ENCODE data around the gene HIBADH. TPM values are rescaled to one million over a fixed set of nuclear protein-coding genes. Genes with fewer than 3 reads are reported as not detected.

The HIBADH gene
- total and polyA plus RNA-seq, 9 of the 15 experiments (the other 6 are each of a cell fraction or from before 2014, with no cell fraction given): 10.7 to 67.8 (median 36.9) TPM

DNA sequence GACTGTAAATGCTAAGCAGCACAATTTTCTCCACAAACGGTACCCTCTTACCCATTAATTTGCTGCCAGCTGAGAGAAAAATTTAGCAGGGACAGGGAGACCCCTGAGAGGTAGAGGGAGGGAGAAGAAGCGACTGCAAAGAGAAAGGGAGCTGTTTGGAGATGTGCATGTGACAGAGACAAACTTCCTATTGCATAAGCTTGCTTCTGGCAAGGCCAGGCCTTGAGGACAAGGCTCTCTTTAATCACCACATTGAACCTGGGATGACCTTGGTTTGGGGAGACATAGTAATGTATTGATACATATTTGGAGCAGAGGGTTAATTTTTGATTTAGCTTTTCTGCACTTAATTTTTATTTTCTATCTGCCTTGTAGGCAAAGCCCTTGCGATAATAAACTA is 31.1 kb upstream of the HIBADH start (continued):
- TF ChIP-seq, protein P1, sequence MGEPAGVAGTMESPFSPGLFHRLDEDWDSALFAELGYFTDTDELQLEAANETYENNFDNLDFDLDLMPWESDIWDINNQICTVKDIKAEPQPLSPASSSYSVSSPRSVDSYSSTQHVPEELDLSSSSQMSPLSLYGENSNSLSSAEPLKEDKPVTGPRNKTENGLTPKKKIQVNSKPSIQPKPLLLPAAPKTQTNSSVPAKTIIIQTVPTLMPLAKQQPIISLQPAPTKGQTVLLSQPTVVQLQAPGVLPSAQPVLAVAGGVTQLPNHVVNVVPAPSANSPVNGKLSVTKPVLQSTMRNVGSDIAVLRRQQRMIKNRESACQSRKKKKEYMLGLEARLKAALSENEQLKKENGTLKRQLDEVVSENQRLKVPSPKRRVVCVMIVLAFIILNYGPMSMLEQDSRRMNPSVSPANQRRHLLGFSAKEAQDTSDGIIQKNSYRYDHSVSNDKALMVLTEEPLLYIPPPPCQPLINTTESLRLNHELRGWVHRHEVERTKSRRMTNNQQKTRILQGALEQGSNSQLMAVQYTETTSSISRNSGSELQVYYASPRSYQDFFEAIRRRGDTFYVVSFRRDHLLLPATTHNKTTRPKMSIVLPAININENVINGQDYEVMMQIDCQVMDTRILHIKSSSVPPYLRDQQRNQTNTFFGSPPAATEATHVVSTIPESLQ (CRISPR knock-in tag; IDR thresholded peaks at IDR 0.05): no peak
- TF ChIP-seq THRAP3 (IDR thresholded peaks at IDR 0.05; ENCODE audit: borderline replicate concordance): no peak
- TF ChIP-seq L3MBTL2 (IDR thresholded peaks at IDR 0.05): peak; percentile 77
- TF ChIP-seq NEUROD1 (IDR thresholded peaks at IDR 0.05; ENCODE audit: borderline replicate concordance, low read depth, low read length, partially characterized antibody): no peak
- no peak for TF ChIP-seq IFI16 (CRISPR knock-in tag; IDR thresholded peaks at IDR 0.05)
- TF ChIP-seq, protein P2, sequence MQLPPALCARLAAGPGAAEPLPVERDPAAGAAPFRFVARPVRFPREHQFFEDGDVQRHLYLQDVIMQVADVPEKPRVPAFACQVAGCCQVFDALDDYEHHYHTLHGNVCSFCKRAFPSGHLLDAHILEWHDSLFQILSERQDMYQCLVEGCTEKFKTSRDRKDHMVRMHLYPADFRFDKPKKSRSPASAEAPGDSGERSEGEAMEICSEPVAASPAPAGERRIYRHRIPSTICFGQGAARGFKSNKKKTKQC (CRISPR knock-in tag; IDR thresholded peaks at IDR 0.05): no peak
- TF ChIP-seq NFRKB (IDR thresholded peaks at IDR 0.05; ENCODE audit: low read depth): no peak
- TF ChIP-seq NR2C1 (IDR thresholded peaks at IDR 0.05): no peak
- peak; percentile 27; the same call in 1 of the 2 replicates for TF ChIP-seq NR2C1 (tag; IDR thresholded peaks at IDR 0.05)
- TF ChIP-seq, protein P3, sequence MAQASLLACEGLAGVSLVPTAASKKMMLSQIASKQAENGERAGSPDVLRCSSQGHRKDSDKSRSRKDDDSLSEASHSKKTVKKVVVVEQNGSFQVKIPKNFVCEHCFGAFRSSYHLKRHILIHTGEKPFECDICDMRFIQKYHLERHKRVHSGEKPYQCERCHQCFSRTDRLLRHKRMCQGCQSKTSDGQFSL (CRISPR knock-in tag; IDR thresholded peaks at IDR 0.05): no peak
- TF ChIP-seq, protein P3 (tag; IDR thresholded peaks at IDR 0.05): no peak
- TF ChIP-seq CEBPB (tag; IDR thresholded peaks at IDR 0.05): peak; percentile 87
- TF ChIP-seq, protein P4, sequence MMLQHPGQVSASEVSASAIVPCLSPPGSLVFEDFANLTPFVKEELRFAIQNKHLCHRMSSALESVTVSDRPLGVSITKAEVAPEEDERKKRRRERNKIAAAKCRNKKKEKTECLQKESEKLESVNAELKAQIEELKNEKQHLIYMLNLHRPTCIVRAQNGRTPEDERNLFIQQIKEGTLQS (IDR thresholded peaks at IDR 0.05): peak; percentile 58; the same call in 1 of the 2 replicates
- TF ChIP-seq, protein P4 (CRISPR knock-in tag; conservative IDR thresholded peaks at IDR 0.05): no peak
- TF ChIP-seq ZNF124 (CRISPR knock-in tag; IDR thresholded peaks at IDR 0.05): no peak
- peak; percentile 54; the same call in 1 of the 2 replicates for TF ChIP-seq ESRRA (IDR thresholded peaks at IDR 0.05; ENCODE audit: borderline replicate concordance, low read depth)
- TF ChIP-seq, protein P5, sequence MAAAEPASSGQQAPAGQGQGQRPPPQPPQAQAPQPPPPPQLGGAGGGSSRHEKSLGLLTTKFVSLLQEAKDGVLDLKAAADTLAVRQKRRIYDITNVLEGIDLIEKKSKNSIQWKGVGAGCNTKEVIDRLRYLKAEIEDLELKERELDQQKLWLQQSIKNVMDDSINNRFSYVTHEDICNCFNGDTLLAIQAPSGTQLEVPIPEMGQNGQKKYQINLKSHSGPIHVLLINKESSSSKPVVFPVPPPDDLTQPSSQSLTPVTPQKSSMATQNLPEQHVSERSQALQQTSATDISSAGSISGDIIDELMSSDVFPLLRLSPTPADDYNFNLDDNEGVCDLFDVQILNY (CRISPR knock-in tag; IDR thresholded peaks at IDR 0.05): no peak
- TF ChIP-seq MAFG (tag; conservative IDR thresholded peaks at IDR 0.05): no peak
- TF ChIP-seq CXXC5 (CRISPR knock-in tag; IDR thresholded peaks at IDR 0.05): peak; percentile 33; the same call in 1 of the 2 replicates
- TF ChIP-seq ZNF778 (CRISPR knock-in tag; IDR thresholded peaks at IDR 0.05): no peak
- no peak for TF ChIP-seq ZNF445 (CRISPR knock-in tag; IDR thresholded peaks at IDR 0.05; ENCODE audit: low read depth)
- TF ChIP-seq, protein P6, sequence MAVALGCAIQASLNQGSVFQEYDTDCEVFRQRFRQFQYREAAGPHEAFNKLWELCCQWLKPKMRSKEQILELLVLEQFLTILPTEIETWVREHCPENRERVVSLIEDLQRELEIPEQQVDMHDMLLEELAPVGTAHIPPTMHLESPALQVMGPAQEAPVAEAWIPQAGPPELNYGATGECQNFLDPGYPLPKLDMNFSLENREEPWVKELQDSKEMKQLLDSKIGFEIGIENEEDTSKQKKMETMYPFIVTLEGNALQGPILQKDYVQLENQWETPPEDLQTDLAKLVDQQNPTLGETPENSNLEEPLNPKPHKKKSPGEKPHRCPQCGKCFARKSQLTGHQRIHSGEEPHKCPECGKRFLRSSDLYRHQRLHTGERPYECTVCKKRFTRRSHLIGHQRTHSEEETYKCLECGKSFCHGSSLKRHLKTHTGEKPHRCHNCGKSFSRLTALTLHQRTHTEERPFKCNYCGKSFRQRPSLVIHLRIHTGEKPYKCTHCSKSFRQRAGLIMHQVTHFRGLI (CRISPR knock-in tag; IDR thresholded peaks at IDR 0.05): no peak
- TF ChIP-seq ZFPM2 (CRISPR knock-in tag; IDR thresholded peaks at IDR 0.05): no peak
